ENCODE measurements around the gene CEP128.

The CEP128 gene

DNA sequence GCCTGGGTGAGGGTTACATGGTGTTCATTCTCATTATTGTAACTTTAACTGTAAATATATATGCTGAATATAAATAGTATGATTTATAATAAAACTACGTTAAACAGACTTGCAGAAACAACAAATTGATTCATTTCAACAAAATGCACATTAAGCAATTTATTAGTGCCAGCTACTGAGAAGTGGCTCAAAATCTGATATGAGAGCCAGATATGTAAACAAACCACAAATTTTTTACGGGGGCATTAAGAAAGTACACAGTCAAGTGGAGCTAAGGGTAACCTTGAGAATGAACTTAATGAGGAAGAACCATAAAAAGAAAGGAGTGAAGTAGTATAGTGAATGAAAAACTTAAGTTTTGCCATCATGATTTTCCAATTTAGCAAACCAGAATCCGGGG, 40.3 kb downstream of the CEP128 start:
- DNase-seq (ENCODE audit: low spot score) = no peak

DNA sequence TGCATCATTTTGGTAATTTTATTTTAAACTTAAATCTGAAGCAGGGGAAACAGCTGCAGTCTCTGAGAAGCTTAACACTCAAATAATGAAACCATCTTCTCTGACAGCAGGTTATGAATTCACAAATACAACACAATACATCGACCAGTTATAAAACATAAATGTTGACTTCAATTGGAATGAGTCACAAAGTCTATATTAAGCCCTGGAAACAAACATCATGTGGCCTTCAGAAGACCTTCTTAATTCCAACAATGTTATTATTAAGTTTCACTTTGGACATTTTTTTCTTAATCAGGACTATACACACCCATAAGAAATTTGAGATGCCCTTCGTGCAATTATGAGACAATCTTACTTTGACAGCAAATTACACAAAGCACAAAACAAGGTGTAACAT, 68.9 kb downstream of the CEP128 start:
- no peak for DNase-seq (ENCODE audit: low spot score)

DNA sequence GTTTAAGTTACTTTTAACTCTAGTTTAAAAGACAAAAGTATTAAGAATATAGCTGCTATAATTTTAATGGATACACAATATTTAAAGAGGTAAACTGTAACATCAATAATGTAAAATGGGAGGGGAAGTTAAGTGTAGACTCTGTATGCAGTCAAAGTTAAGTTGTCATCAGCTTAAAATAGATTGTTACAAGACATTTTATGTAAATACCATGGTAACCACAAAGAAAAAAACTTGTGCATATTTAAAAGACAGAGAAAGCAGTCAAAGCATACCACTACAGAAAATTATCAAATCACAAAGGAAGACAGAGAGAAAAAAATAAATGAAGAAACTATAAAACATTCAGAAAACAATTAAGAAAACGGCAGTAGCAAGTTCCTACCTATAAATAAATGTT, 73.3 kb downstream of the CEP128 start:
- DNase-seq (ENCODE audit: low spot score) = peak; percentile 18

DNA sequence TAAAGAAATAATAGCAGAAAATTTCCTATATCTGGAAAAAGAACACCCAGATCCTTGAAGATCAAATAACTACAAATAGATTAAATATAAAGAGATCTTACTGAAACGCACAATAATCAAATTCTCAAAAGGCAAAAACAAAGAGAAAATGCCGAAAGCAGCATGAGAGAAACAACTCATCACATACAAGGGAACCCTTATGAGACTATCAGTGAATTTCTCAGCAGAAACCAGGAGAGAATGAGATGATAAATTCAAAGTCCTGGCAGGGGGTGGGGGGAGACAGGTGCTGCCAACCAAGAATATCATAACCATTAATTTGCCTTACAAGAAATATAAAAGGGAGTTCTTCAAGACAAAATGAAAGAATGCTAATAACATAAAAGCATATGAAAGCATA, 73.7 kb downstream of the CEP128 start:
- DNase-seq (ENCODE audit: low spot score) = no peak

DNA sequence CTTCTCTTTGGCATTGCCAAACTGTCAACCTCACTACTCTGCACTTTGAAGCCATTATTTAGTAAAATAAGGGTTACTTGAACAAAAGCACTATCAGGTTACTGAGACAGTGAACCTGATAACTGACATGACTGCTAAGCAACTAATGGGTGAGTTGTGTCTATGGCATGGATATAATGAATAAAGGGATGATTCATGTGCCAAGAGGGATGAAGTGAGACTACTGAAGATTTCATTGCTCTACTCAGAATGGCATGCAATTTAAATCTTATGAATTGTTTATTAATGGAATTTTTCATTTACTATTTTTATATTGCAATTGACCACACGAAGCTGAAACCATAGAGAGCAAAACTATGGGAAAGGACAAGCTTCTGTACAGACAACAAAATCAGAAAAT, 74.4 kb downstream of the CEP128 start:
- DNase-seq (ENCODE audit: low spot score) = no peak

DNA sequence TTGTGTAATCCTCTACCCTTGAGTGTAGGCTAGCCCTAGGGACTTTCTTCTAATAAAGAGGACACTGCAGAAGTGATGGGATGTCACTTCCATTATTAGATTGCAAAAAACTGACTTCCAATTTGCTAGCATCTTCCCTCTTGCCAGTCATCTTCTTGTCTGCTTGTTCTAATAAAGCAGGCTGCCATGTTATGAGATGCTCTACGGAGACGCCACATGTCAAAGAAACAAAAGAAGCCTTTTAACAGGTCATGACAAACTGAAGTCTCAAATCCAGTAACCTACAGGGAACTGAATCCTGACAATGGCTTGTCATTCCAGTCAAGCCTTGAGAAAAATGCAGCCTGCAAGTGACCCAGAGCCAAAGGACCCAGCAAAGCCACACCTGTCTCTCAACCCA, 76.0 kb downstream of the CEP128 start:
- no peak for DNase-seq (ENCODE audit: low spot score)

DNA sequence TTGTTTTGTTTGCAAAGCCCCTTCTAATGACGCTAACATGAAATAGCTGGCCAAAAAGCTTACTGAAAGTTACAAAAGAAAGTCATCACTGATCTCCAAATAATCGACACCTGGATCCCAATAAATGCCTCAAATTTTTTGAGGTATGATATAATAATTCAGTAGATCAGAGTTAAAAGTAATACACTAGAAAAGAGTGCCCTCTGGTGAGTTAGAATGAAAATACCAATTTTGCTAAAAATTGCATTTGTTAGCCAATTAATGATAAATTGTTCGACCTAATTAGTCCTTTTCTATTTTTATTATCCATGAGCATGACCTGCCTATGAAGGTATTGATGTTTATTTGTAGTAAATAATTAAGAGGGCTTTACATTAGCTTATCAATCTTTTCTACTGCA, 78.6 kb downstream of the CEP128 start:
- DNase-seq (ENCODE audit: low spot score) = peak; percentile 16

DNA sequence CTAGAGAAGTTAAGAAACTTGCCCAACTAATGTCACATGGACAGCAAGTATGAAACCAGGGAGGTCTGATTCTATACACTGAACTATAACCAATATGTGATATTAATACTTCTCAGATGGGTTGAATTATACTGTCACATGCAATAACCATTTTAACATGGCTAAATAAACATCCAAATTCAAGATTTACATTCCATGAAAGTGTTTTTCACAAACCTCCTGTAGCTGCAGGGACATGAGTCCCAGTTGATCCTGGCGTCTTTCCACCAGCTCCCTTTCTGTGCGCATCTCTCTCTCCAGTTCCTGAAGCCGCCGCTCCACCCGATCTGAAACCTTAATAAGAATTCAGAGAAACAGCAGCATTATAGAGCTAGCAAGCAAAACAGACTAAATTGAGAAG, 79.0 kb downstream of the CEP128 start:
- DNase-seq (ENCODE audit: low spot score) = no peak

DNA sequence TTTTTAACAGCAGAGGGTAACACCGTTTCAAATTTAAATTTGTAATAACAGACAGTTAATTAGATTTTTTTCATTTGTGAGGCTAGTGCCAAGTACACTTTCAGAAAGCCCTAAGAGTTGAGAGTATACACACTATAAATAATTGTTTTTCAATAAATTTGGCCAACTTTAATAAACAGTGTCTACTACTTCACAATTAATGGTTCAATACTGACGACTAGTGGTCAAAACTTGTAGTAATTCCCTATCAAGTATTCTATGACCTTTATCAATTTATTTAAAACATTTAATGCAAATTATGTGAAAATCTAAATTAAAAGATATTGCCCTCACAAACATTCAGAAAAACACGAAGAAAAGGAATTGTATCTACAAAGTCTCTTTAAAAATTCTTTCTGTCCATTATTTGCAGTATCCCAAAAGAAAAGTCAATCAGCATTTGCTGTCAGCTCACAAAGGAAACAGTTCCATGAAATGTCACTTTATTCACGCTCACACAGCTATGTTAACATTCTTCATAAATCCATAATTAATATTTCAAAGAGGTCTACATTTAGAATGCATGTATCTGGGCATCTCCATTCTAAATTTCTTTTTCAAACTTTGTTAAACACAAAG, 91.2 kb downstream of the CEP128 start:
- peak; percentile 64 for DNase-seq (ENCODE audit: low spot score)

DNA sequence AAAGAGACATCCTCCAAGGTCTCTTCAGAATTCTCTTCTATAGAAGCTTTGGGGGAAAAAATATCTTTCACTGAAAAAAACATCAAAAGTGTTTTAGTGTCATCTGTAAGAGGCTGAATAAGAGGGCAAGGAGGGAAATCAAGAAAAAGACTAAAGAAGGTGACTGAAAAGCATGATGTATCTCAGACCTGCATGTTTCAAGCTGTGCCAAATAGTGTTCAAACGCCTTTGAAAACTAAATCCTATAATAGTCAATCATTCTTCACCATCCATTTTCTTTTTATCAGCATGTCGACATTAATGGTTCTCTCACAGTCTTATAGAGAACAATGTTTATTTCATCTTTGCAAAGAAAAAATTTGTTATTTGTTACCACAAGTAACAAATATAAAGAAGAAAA, 94.5 kb downstream of the CEP128 start:
- DNase-seq (ENCODE audit: low spot score) = no peak

DNA sequence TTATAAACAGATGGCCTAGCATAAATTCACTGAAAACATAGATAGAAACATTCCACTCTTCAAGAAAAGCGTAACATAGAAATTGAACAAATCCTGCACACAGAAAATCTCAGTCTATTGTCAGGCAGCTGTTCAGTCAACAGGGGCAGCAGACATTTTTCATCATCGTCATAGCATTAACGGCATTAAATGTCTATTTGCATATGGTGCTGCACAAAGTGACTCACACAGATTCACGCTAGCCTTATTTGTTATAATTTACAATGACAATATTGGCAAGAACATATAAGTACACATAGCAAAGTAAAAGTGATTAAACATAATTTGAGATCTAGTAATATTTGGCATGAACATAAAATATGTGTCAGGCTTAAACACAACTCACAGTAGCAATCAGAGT, 95.7 kb downstream of the CEP128 start:
- no peak for DNase-seq (ENCODE audit: low spot score)

DNA sequence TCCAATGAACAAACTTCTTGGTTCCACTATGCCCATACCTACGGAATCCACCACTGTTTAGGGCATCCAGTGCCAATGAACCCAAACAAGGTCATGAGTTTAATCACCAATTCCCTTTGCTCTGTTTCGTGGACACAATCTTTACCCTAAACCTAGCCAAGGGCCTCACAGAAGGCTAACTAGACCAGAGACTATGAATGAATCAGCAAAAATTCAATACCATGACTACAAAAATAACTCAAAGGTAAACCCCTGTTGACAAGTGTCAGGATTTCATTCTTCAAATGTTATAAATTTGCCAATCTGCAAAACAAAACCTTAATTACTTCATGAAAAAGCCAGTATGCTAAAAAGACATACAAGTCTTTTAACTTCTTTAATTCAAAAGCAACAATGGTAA, 96.7 kb downstream of the CEP128 start:
- no peak for DNase-seq (ENCODE audit: low spot score)

DNA sequence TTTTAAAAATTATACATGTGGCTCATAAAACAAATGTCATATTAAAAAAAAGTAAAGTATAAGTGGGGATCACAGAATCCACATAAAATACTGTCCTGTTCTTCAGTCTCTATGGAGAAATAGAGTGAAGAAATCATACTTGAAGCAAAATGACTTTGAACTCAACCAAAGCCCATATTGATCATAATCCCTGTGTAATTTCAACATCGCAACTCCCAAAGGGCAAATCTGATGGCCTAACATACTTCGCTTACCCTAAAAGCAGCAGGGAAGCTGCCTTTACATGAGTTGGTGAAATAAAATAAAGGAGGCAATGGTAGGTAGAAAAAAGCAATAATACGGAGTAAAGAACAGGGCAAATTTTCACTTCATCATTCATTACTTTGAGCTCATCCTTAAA, 101.8 kb downstream of the CEP128 start:
- DNase-seq (ENCODE audit: low spot score) = no peak

DNA sequence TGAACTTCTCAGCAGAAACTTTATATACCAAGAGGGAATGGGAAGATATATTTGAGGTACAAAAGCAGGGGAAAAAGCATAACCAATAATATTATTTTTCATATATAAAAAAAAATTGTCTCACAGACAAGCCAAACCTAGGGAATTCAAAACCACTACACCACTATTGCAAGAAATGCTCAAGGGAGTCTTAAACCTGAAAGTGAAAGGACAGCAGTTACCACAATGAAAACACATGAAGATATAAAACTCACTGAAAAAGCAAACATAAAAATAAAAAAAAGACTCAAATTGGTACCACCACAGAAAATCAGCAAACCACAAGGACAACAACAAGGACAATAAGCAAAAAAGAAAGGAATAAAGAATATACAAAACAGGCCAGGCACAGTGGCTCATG, 131.9 kb downstream of the CEP128 start:
- DNase-seq (ENCODE audit: low spot score) = no peak

DNA sequence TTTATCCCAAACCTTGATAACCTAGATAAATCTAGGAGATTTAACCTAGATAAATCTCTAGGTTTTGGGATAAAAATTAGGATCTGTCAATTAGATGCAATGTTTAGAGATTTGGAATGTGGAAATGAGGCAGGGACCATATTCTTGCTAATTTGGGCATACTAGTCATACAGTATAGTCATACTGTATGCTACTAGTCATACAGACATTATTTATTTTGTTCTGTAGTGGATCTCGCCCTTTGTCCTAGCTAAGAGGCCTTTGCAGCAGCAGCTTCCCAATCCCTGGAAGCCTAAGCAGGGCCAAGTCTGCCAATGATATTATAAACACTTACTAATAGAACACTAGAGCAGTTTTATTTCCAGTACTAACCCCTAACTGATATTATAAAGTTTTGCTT, 136.4 kb downstream of the CEP128 start:
- no peak for DNase-seq (ENCODE audit: low spot score)

DNA sequence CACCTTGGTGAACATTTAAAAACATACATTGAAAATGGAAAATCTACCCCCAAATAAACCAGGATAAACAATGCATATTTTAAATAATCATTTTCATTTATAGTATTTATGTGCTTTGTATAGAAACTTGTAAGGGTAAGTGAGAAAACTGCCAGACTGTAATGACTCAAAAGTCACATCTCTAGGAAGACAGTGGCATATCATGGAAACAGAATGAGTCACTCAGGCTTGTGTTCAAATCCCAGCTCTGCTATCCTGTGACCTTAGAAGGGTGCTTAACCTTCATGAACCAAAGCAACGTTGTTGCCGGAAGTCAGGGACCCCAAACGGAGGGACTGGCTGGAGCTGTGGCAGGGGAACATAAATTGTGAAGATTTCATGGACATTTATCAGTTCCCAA, 142.7 kb downstream of the CEP128 start:
- no peak for DNase-seq (ENCODE audit: low spot score)

DNA sequence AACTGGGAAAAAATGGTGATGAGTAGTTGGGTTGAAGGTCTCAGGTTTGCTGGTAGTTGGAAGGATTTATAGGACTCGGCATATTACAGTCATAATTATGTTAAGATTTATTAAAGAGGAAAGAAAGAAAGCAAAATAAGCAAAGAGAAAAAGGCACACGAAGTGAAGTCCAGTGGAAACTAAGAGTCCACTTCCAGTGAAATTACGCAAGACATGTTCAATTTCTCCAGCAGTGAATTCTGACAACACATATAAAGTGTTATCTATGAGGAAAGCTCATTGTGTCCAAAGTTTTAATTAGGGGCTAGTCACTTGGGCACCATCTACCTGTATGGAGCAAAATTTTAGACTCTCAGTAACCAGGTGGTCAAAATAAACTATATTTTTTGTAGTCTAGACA, 143.3 kb downstream of the CEP128 start:
- DNase-seq (ENCODE audit: low spot score) = no peak

DNA sequence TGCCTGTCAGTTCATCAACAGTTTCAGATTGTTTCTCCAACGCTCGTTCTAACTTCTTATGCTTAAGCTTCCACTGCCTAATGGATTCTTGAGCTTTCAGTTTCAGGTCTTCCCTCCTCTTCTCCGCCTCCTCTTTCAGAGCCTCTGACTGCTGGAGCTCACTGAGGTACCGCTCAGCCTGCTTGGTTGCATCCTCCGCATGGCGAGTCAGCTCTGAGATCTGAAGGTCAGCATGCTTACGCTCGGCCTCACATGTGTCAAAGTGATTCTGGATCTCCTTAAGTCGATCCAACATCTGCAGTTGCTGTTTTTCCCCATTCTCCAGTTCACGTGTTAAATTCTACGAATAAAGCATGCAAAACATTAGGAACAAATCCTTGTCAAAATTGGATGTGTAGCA, 148.8 kb downstream of the CEP128 start:
- no peak for DNase-seq (ENCODE audit: low spot score)

DNA sequence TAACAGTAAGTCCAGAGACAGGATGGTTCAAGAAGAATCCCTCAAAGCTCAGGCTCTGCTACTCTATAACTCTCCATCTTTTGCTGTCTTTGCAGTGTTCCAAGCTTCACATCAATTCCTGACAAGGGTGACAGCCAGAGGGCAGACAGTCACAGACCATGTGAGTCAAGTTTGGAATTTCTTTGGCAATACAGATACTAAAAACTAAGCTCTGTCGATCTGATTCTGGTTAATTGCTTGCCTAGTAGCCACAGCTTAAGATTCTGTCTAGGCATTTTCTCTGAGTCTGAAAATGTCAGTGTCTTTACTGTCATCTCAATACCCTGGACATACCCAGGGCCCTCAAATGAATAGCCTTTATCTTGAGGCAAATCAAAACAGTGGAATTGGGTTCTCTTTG, 153.7 kb downstream of the CEP128 start:
- DNase-seq (ENCODE audit: low spot score) = no peak

DNA sequence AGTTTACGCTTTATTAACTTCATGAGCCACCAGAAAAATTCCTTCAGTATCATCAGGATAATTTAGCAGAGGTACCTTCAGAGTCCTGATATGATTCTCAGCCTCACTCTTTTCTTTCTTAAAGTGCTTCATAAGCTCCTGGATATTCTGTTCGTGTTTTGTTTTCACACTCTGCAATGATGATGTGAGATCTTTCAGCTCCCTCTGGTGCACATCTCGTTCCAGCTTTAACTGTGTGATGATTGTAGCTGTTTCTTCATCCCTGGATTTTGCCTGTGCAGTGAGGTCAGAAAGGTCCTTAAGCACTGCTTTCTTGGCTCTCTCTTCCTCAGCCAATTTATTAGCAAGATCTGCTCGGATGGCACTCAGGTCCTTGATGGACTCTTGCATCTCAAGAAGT, 156.7 kb downstream of the CEP128 start:
- DNase-seq (ENCODE audit: low spot score) = no peak

DNA sequence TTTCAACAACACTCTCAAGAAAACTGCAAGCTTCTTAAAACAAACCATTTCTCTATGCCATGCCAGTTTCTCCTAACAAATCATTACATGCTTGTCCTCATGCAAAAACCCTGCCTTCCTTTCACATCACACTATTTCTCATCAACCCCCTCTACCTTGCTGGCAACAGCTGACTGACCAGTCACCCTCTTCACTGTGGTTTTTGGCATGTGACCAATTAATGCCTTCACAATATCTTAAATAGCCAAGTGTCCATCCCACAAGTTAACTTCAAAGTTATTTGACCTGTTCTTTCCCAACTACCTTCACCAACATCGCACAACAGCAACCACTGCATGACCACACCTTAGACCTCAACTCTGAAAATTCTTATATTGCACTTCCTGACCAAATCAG, 159.6 kb downstream of the CEP128 start:
- DNase-seq (ENCODE audit: low spot score) = no peak

DNA sequence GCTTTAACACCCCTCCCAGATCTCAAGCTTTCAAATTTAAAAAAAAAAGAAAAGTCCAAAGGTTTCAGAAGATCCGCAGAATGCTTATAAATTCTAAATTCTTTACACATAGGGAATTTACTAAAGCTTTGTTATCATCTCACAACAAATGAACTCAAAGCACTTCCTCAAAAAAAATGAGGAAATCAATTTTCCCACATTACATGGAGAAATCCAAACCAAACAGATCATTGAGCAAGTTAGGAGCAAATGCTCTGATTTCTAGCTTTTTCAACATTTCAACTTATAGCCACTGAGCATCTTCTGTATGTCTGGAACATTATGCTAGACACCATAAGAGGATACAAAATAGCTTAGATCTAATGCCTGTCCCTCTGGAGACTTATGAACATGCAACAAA, 161.0 kb downstream of the CEP128 start:
- DNase-seq (ENCODE audit: low spot score) = no peak

DNA sequence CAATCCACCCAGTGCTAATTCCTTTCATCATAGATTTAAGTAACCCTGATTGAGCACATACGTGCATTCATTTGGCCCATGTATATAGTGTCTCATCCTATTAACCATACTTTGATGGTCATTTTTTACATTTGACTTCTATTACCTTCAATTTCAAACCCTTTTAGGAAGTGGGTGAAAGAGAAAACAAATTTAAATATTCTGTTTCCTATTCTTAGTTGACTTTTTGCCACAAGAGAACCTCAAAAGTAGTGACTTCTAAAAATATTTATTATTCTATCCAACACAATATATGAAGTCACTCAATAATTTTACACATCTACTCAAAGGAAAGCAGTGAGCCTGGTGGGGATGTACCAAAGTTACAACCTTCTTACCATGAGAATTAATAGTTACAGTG, 164.9 kb downstream of the CEP128 start:
- no peak for DNase-seq (ENCODE audit: low spot score)

DNA sequence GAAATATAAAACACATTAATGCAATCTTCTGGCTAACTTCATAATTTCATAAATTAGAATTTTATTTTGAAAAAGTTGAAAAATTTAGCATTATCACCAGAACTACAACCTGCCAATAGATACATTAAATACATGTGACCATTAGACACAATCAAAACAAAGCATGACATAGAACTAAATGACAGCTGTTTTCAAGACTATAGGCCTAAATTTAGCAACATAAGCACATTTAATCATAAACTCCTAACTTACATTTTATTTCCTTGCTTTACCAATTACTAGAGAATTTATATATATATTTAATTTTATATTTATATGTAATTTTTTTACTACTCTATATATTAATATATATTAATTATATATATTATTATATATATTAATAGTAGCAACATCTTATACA, 165.4 kb downstream of the CEP128 start:
- no peak for DNase-seq (ENCODE audit: low spot score)

DNA sequence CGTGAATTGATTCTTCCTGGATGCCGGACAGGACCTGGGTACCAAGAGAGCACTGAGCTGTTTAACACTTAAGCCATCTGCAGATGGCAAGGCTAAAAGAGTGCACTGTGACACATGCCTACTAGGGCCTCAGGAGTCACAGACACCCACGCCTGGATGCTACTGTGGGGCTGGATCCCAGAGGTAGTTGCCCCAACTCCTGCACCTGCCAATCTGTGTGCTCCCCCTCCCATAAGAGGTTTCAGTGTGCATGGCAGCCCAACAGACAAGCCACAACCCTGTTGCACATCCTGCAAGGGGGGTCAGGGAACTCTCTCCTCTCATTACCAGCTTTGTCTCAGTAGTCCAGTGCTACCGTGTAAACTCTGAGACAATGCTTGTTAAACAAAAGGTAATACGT, 169.0 kb downstream of the CEP128 start:
- no peak for DNase-seq (ENCODE audit: low spot score)
